ENCODE results near the gene MYB.
A peak's percentile ranks its signal among the peaks of the same experiment; 100 is the strongest.

Gene MYB

GRCh38 chr6:135267085-135267484, 86.0 kb downstream of the MYB start:
- peak; percentile 89 for DNase-seq (ENCODE audit: low read depth, low spot score)
- H3K4me3 ChIP-seq (ENCODE audit: low read length) = no peak overlapping the region

GRCh38 chr6:135268263-135268662, 87.2 kb downstream of the MYB start:
- H3K4me3 ChIP-seq (ENCODE audit: low read length) = no peak overlapping the region
- no peak for DNase-seq (ENCODE audit: low read depth, low spot score)

- no peak for DNase-seq (ENCODE audit: low read depth, low spot score)
- no peak overlapping the region for H3K4me3 ChIP-seq (ENCODE audit: low read length)
Measured at GRCh38 chr6:135268740-135269139, 87.6 kb downstream of the MYB start.
